ENCODE results near the gene FSTL5. TPM values are rescaled to one million over a fixed set of nuclear protein-coding genes. Genes with fewer than 3 reads are reported as not detected.

Gene FSTL5
- polyA plus RNA-seq, 4 donors, result 2.9 to 3.8 (median 3.2) TPM

DNA sequence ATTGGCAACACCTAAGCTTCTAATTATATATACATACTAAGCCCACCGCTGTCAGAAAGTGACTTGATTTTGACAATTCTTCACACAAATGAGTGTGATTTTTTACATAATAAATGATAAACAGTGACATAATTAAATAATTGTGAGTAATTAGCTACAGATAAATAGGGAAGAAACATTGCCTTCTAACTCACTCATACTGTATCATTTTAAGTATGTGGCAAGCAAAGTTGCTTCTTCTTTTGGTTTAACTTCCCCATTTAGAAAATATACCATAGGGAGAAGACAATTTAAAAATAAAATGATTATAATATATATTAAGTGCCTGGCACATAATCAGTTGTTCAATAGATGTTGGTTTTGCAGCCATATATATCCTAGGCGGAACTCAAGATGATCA, 644.2 kb downstream of the FSTL5 start:
- no peak for DNase-seq (ENCODE audit: low read depth in 4 of 4, low spot score in 3 of 4)

DNA sequence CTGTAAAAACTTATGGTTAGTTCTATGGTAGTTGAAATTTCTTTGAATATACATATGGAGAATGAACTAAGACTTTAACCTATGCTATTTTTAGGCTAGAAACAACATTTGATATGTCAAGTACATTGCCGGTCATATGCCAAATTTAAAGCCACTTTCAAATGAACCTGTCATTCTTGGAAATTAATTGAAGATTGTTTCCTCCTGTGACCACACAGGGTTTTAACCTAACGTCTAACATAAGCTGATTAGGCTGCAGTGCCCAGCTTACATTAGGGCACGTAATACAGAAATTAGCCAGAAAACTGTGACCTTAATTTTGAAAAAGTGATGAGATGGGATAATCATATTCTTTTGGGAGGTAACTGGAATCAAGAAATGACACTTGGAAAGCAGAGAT, 645.9 kb downstream of the FSTL5 start:
- no peak for DNase-seq (ENCODE audit: low read depth in 4 of 4, low spot score in 3 of 4)

DNA sequence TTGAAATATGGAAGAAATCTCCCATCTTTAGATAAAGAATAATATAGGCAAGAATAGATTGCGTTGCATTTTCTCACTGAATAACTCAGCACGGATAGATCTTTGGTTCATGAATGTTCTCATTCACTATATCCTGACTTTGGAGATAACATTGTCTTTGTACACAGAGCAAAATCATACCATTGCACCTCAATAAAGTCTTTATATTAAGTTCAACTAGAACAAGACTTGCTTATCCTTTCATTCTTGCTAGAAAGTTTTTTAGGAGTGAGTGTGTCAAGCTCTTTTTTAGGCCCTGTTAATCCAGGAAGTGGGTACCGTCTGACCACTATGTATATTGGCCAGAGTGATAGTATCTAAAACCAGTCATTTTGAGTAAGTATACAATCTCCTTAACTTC, 658.7 kb downstream of the FSTL5 start:
- no peak for DNase-seq (ENCODE audit: low read depth in 4 of 4, low spot score in 3 of 4)

DNA sequence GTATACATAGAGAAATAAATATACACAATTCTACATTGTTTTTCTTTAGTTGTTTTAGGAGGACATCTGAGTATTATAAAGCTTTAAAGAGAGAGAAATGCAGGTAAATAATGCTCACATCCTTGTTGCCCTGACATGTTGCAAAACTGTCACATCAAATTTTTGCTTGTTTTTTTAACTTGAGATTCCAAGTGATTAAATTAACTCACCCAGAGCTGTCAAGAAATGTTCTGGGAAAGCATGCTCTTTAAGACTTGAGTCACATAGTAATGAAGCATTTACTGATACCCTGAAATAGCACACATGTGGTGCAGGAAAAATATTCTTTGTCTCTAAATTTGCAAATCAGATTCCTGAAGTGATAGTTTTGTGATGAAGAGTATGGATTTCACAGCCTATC, 665.6 kb downstream of the FSTL5 start:
- DNase-seq (ENCODE audit: low read depth in 4 of 4, low spot score in 3 of 4), result no peak

DNA sequence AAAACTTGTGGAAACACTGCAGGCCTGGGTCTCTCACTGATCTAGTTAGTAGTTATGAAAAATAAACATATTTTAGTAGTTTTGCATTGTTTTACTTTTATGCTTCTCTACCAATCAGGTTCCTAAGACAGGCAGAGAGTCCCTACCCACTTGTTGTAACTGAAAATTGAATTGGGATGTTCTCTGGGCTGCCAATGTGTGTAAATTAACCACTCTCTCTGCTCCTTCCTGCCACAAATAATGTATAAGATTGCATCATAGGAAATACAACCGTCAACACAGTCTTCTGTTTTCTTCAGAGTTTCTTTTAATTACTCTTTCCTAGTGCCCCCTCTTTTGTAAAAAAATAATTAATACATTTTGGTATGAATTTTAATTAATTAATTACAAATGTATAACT, 677.3 kb downstream of the FSTL5 start:
- DNase-seq (ENCODE audit: low read depth in 4 of 4, low spot score in 3 of 4), result no peak

DNA sequence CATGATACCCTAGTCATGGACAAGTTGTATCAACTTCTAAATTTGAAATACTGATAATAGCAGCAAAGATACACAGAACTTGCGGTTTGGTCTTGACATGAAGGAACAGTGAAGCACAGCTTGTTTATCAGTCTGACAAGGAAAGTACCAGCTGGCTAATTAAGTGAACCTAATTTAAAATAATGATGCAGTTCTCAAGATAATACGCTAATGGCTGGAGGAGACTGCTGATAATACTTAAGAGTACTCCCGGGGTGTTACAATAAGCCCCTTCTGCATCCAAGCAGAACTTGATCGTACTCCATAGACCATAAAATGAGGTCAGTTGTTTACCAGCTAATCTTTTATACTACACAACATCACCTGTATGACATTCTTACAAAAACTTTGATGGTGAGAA, 697.5 kb downstream of the FSTL5 start:
- no peak for DNase-seq (ENCODE audit: low read depth in 4 of 4, low spot score in 3 of 4)

DNA sequence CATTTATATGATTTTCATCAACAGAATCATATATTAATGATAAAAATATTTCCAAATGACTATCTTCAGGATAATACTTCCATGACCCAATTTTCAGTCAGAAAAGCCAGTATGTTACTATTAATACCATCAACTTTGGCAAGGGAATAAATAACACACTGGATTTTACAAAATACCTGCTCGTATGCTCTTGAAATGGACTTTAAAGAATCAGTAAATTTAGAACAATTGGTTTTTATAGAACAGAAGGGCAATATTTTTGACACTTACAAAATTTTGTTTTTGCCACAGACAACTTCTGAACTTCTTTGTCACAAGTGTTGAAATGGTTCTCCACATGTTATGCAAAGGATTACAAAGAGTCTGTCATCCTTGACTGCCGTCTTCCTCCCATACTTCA, 700.4 kb downstream of the FSTL5 start:
- DNase-seq (ENCODE audit: low read depth in 4 of 4, low spot score in 3 of 4), result no peak

DNA sequence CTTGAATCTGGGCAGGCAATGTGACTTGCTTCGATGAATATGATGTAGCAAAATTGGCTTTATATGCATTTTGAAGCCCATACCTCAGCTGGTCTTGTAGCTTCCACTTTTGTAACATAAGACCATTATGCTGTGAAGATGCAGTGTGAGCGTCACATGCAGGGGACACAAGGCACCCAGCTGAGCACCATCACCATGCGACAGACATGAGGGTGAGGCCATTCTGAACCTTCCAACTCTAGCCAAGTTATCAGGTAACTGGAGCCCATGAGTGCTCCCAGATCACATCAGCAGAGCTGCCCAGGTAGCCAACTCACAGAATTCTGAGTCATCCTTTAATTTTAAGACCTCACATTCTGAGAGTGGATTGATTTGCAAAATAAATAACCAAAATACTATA, 705.9 kb downstream of the FSTL5 start:
- DNase-seq (ENCODE audit: low read depth in 4 of 4, low spot score in 3 of 4), result no peak

DNA sequence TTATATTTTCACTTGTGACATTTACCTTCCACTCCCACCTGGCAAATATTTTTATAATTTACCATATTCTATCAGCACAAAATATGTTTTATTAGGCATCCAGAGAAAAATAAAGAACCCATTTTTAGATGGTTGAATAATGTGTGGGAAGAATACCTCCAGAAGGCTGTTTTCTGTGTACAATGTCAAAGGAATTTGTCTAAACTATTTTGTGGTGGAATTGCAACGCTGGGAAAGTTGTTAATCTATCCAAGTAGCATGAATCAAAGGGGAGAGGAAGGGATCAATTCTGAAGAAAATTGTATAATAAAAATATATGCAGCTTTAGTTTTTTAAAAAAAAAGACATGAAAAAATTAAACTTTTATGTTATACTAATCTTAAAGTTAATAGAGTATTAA, 706.5 kb downstream of the FSTL5 start:
- DNase-seq (ENCODE audit: low read depth in 4 of 4, low spot score in 3 of 4), result no peak

DNA sequence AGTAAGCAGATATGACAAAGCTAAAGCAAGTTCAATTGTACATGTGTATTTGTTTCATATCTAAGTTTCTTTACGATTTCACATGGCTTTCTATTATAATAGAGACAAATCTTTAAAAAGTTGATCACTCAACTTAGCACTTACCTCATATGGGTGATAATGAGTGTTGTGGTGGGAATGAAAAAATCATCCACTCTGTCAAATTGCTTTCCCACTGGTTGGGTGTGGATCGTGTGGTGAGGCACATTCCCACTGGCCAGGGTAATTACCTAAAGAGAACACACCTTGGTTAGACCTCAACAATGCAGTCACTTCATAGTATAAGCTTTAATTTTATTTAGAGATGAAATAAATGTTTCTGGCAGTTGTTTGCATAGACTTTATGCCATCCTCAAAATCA, 708.9 kb downstream of the FSTL5 start:
- DNase-seq (ENCODE audit: low read depth in 4 of 4, low spot score in 3 of 4), result no peak

DNA sequence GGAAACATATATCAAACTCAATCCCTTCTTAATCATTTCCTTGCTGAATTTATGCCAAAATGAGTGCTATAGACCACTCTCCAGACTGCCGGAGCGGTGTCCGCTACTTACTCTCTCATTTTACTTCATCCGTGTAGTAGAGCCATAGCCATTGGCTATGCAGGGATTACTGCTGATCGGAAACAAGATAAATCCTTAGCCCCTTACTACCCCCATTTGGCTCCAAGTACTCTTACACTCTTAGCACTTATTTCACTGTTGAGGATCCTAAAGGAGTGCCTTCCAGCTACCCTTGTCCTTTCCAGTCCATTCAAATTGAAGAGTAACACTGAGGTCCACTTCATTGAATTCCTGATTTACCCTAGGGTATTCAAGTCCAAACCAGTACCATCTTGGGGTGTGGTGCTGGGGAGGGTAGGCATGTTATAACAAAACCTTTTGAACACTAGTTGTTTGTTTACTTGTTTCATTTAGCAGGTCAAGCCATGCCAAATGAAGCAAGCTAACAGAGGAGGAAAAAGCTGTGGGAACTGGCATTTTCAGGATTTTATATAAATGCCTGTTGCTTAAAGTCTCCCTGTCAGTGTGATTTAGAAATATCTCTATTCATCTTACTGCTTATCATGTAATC, 715.1 kb downstream of the FSTL5 start:
- no peak for DNase-seq (ENCODE audit: low read depth in 4 of 4, low spot score in 3 of 4)

DNA sequence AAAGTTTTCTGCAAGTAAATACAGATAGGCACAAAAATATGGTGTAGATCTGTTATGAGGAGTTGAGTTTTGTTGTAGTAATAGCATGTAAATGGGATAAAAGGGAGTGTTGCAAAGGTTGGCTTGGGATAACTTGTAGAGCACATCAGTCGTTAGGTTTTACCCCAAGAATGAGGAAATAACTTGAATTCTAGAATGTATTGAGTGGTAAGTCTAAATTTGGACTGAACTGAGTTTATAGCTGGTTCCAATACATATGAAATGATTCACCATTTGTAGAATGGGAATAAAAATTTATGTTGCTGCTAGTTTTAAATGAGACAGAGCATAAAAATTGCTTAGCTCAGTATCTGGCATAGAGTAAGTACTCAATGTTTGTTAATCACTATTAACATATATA, 719.2 kb downstream of the FSTL5 start:
- DNase-seq (ENCODE audit: low read depth in 4 of 4, low spot score in 3 of 4), result no peak

DNA sequence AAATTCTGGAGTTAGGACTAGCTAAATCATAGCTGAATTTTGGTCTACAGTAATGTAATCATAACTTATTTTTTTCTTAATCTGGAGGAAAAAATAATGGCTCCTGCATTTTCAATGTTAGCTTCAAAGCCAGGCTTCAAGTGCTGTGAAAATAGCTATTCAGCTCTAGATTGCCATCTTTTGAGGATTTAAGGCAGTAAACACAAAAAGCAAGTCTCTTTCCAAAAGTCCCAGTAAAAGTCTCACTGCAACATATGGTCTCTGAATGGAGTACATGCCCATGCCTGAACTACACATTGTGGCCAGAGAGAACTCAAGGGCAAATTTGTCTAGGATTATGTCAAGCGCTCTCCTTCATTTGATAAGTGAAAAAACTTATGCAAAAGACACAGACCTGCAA, 720.9 kb downstream of the FSTL5 start:
- no peak for DNase-seq (ENCODE audit: low read depth in 4 of 4, low spot score in 3 of 4)

DNA sequence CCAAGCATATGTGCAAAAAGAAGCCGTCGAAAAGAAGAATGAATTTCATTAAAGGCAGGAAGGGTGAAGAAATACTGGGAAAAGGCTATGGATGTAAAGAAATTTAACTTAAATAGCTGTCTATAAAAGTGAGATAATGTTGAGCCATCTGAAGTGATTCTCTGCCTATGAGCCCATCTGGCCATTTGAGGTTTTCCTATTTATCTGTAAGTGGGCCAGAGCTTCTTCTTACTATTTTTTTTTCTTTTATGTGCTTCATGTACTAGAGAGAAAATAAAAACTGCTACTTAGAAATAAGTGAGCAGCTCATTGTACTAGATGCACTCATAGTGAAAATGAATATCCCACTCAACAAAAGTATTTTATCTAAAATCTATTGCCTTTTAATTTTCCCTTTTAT, 725.7 kb downstream of the FSTL5 start:
- no peak for DNase-seq (ENCODE audit: low read depth in 4 of 4, low spot score in 3 of 4)

DNA sequence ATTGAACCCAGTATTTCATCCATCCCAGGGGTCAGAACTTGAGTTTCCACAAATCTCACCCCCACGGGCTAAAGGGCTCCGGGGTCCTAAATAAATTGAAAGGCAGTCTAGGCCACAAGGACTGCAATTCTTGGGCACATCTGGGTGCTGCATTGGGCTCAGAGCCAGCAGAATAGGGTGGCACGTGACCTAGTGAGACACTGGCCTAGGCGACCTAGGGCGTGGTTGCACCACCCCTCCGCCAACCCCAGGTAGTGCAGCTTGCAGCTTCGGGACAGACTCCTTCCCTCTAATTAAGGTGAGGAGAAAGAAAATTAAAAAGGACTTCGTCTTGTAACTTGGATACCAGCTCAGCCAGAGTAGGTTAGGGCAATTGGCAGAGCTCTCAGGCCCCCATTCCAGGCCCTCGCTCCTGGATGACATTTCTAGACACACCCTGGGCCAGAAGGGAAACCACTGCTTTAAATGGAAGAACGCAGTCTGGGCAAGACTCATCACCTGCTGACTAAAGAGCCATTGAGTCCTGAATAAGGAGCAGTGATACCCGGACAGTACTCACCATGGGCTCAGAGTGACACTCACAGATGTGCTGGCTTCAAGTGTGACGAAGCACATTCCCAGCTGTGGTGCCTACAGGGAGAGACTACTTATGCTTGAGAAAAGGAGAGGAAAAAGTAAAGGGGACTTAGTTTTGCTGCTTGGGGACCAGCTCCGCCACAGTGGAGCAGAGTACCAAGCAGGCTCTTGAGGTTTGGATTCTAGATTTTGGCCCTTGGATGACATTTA, 735.4 kb downstream of the FSTL5 start:
- DNase-seq (ENCODE audit: low read depth in 4 of 4, low spot score in 3 of 4), result no peak

DNA sequence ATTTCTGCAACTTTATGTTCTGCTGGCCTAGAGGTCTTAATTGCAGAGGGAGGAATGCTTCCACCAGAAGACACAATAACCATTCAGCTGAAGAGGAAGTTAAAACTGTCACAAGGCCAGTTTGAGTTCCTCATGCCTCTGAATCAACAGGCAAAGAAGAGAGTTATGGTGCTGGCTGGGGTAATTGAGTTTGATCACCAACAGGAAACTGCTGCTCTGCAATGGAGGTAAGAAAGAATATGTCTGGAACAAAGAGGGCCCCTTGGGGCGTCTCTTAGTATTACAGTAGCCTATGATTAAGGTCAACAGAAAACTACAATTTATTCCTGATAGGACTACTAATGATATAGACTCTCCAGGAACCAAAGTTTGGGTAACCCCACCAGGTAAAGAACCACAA, 744.0 kb downstream of the FSTL5 start:
- peak in 2 of 4 donors; percentile 12 to 20 for DNase-seq (ENCODE audit: low read depth in 4 of 4, low spot score in 3 of 4)

DNA sequence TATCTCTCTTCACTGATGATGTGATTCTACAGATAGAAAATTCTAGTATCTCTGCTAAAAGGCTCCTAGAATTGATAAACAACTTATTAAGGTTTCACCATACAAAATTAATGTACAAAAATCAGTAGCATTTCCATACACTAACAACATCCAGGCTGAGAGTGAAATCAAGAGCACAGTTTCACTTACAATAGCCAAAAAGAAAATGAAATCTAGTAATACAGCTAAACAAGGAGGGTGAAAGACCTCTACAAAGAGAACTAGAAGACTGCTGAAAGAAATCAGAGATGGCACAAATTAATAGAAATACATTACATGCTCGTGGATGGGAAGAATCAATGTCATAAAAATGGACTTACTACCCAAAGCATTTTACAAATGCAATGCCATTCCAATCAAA, 751.9 kb downstream of the FSTL5 start:
- DNase-seq (ENCODE audit: low read depth in 4 of 4, low spot score in 3 of 4), result no peak

DNA sequence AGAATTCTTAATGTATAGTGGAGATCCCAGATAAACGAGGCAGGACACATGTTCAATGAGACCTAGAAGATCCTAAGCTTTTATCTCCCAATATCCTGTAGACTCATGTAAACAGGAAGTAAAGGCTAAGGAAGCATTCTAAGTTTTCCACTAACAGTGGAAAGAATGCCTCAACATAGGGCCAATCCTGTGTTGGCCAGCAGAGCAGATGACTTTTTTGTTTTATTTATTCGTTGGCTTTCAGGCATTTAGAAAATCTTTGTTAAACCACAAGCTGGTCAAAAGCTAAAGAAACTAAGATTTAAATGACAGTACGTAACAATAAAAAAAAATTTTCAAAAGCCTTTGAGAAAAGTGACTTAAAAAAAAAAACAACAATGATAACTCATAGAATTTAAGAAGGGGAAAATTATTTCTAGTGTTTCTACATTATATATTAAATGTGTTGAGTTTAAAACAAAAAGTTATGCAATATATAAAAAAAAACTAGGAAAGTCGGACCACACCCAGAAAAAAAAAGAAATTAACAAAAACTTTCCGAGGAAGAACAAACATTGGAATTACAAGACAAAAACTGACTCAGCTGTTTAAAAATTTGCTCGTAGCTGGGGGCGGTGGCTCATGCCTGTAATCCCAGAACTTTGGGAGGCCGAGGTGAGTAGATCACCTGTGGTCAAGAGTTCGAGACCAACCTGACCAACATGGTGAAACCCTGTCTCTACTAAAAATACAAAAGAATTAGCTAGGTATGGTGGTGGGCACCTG, 759.3 kb downstream of the FSTL5 start:
- DNase-seq (ENCODE audit: low read depth in 4 of 4, low spot score in 3 of 4), result no peak

DNA sequence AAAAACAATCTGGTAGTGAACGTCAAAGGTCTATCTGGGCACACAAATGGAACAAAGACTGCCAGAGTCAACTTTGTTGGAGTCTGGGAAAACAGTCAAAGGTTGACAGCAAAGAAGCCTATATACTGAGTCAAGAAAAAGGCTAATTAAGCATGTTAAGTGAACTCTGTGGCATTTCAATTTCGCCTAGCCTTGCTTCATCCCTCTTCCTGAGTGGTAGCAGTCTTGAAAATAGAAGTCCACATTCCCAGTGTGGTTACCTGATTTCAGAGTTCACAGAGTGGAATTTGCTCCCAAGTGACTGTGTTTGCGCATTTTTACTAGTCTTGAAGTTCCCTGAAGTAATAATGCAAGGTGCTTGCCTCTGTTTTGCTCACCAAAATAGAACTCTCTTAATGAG, 760.0 kb downstream of the FSTL5 start:
- no peak for DNase-seq (ENCODE audit: low read depth in 4 of 4, low spot score in 3 of 4)

DNA sequence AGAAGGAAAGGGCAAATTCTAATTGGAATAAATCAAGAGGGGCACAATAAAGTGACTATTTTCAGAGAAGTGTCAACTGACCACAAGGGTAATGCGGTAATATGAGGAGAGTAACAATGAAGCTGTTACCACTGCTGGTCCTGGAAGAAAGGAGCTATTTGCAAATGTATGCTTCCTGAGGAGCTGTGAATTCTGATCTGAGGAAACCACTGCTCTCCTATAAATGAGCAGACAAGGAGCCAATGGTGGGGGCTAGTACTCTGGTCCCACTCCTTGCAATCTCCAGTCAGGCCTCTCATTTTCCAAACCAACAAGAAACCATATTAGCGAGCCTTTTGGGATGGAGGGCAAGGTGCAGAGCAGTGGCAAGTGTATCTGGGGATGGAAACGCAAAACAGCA, 770.2 kb downstream of the FSTL5 start:
- no peak for DNase-seq (ENCODE audit: low read depth in 4 of 4, low spot score in 3 of 4)

DNA sequence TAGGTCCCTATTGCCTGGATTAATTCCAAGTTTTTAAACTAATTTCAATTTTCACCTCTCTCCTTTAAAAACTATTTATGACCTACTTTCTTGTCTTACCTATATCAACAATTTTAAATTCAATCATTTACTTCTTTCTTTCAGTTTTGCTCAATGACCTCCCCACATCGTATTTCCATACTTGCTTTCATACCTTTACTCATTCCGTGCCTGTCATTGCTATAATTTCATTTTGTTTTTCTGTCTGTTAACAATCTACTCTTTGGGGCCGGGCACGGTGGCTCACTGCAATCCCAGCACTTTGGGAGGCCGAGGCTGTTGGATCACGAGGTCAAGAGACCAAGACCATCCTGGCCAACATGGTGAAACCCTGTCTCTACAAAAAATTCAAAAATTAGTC, 781.1 kb downstream of the FSTL5 start:
- DNase-seq (ENCODE audit: low read depth in 4 of 4, low spot score in 3 of 4), result no peak

DNA sequence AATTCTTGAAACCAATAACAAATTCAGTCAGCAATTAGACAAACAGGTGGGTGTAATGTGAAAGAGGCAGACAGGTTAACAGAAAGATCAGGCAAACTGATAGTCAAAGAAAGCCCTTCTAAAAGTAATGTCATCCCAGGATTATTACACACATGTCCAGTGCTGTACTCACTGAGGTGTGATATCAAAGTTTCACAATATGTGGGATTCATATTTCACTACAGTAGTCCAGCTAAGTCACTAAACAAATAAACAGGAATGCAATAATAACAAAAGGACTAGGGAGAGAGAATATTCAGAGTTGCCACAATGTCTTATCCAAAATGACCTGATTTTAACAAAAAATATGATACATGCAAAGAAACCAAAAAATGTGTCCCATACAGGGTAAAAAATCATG, 787.5 kb downstream of the FSTL5 start:
- no peak for DNase-seq (ENCODE audit: low read depth in 4 of 4, low spot score in 3 of 4)
